GM21360 (cell line): ENCODE data around the gene MSMB.
"Not testable (repeated sequence)": the region's sequence is repeated elsewhere in the genome, so short reads cannot be mapped to it uniquely, and the experiment has no call there.

Experiments used
- ATAC-seq: cut with Tn5 transposase; IDR thresholded peaks from one replicate; pipeline ENCODE4 v1.9.1; 2021; ENCODE audit warnings: mild to moderate bottlenecking, moderate library complexity; ENCODE audit not compliant: unreplicated experiment

Gene MSMB

GRCh38 chr10:46014683-46015405 is 31.2 kb downstream of the MSMB start:
- ATAC-seq, result no peak

GRCh38 chr10:46014206-46014605 is 31.9 kb downstream of the MSMB start:
- no peak for ATAC-seq

- no peak for ATAC-seq
Observed at GRCh38 chr10:46012746-46013145, 33.3 kb downstream of the MSMB start.

- ATAC-seq, result no peak
Observed at GRCh38 chr10:46006219-46006618, 39.9 kb downstream of the MSMB start.

GRCh38 chr10:46005383-46005782 is 40.7 kb downstream of the MSMB start:
- ATAC-seq, result no peak

- ATAC-seq, result no peak
Observed at GRCh38 chr10:46004963-46005362, 41.1 kb downstream of the MSMB start.

- no peak for ATAC-seq
Observed at GRCh38 chr10:46002916-46003693, 43.0 kb downstream of the MSMB start.

GRCh38 chr10:46002189-46002687 is 43.8 kb downstream of the MSMB start:
- not testable (repeated sequence) for ATAC-seq

- ATAC-seq, result no peak
Observed at GRCh38 chr10:46001187-46001756, 44.8 kb downstream of the MSMB start.

- no peak for ATAC-seq
Observed at GRCh38 chr10:46000538-46000937, 45.5 kb downstream of the MSMB start.

- not testable (repeated sequence) for ATAC-seq
Observed at GRCh38 chr10:45999955-46000354, 46.1 kb downstream of the MSMB start.

- no peak for ATAC-seq
Observed at GRCh38 chr10:45997994-45998763, 47.9 kb downstream of the MSMB start.

GRCh38 chr10:45997557-45997956 is 48.5 kb downstream of the MSMB start:
- no peak for ATAC-seq

GRCh38 chr10:45985590-45985989 is 60.5 kb downstream of the MSMB start:
- not testable (repeated sequence) for ATAC-seq

- ATAC-seq, result not testable (repeated sequence)
Observed at GRCh38 chr10:45984473-45984872, 61.6 kb downstream of the MSMB start.

GRCh38 chr10:45983538-45984186 is 62.4 kb downstream of the MSMB start:
- ATAC-seq, result peak; percentile 50
